Activated effector memory CD4-positive, alpha-beta T cell treated with anti-CD3 and anti-CD28 coated beads, Interleukin-2, amount 50 U/mL, for 16 hours (primary cell): ENCODE results near the gene COA1.
"Not testable (repeated sequence)": the region's sequence is repeated elsewhere in the genome, so short reads cannot be mapped to it uniquely, and the experiment has no call there.

ENCODE experiments used
- DNase-seq: peaks from one replicate; pipeline ENCODE4 v3.0.0-alpha.2; 2020

COA1 gene

DNA sequence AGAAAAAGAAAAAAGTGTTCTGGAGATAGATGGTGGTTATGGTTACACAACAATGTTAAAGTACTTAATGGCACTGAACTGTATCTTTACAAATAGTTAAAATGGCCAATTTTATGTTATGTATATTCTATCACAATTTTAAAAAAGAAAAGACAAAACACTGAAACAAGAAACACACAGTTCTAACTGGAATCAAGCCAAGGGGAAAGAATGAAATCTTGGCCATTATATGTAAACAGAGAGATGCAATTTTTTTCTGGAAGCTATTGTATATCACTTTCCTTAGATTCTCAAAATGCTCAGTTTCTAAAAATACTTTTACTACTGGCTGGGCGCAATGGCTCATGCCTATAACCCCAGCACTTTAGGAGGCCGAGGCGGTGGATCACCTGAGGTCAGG lies 4.1 kb downstream of the COA1 start:
- DNase-seq, result no peak

DNA sequence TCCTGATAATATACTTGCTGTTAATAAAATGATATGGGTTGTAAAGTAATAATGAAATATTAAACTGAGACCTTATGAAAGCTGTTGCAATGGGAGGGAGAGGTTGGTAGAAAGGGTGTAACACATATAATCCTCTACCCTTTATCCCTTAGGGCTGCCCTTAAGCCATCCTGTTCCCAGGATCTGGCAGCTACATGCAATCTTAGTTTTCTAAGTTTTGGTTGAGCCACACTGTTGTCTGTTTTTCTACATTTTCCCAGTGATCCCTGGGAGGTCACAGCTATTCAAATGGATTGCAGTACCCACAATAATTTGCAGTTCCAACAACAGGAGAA lies 6.3 kb downstream of the COA1 start:
- DNase-seq, result no peak

DNA sequence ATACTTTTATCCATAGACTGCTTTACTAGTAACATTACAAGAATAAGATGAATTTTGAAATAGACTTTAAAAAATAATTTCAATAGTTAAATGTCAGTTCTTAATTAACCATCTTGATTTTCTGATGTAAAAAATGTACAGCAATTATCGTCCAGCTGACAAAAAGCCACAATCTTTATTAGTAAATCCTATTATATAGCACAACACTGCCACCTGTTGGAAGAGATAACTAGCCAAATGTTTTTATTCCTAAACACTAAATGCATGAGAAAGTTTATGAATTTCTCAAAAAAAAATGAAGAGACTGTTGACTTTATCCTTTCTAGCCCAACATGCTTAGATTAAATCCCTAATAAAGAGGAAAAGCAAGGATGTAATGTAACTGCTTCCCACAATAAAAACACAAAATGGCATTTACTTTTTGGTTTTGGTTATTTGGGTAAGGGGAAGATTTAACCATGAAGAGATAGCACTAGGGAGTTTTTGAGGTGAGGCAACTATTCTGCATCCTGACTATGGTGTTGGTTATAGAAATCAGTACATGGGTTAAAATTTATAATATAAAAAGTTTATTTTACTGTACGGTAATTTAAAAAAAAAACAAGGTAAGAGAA lies 8.0 kb downstream of the COA1 start:
- DNase-seq, result no peak

DNA sequence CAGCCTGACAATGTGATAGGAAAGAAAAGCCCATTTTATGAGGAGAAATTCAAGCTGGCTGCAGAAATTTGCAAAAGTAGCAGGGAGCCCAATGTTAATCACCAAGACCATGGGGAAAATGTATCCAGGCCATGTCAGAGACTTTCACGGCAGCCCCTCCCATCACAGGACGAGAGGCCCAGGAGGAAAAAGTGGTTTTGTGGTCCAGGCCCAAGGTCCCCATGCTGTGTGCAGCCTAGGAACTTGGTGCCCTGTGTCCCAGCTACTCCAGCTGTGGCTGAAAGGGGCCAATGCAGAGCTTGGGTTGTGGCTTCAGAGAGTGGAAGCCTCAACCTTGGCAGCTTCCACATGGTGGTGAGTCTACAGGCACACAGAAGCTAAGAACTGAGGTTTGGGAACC lies 12.7 kb downstream of the COA1 start:
- no peak for DNase-seq

DNA sequence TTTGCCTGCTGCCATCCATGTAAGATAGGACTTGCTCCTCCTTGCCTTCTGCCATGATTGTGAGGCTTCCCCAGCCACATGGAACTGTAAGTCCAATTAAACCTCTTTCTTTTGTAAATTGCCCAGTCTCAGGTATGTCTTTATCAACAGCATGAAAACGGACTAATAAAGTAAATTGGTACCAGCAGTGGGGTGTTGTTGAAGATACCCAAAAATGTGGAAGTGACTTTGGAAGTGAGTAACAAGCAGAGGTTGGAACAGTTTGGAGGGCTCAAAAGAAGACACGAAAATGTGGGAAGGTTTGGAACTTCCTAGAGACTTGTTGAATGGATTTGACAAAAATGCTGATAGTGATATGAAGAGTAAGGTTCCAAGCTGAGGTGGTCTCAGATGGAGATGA lies 13.4 kb downstream of the COA1 start:
- DNase-seq, result not testable (repeated sequence)

DNA sequence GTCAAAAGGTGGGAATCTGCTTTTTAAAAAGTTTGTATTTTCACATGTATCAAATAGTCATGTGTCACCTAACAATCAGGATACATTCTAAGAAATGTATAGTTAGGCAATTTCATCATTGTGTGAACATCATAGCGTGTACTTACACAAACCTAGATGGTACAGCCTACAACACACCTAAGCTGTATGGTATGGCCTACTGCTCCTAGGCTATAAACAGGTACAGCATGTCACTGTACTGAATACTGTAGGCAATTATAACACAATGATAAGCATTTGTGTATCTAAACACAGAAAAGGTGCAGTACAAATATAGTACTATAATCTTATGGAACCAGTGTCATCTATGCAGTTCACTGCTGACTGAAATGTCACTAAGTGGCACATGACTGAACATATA lies 17.8 kb downstream of the COA1 start:
- no peak for DNase-seq

DNA sequence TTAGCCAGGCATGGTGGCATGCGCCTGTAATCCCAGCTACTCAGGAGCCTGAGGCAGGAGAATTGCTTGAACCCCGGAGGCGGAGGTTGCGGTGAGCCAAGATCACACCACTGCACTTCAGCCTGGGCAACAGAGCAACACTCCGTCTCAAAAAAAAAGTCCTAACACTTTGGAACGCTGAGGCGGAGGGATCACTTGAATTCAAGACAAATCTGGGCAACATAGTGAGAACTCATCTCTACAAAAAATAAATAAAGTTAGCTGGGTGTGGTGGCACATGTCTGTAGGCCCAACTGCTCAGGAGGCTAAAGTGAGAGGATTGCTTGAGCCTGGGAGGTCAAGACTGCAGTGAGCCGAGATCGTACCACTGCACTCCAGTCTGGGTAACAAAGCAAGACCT lies 21.3 kb downstream of the COA1 start:
- not testable (repeated sequence) for DNase-seq

DNA sequence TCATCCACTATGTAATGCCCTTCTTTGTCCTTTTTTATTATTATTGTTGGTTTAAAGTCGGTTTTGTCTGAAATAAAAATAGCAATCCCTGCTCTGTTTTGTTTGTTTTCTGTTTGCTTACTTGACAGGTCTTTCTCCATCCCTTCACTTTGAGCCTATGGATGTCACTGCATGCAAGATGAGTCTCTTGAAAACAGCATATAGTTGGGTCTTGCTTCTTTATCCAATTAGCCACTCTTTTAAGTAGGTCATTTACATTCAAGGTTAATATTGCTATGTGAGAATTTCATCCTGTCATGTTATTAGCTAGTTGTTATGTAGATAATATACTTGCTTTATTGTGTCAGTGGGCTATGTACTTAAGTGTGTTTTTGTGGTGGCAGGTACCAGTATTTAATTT lies 25.8 kb downstream of the COA1 start:
- DNase-seq, result no peak

DNA sequence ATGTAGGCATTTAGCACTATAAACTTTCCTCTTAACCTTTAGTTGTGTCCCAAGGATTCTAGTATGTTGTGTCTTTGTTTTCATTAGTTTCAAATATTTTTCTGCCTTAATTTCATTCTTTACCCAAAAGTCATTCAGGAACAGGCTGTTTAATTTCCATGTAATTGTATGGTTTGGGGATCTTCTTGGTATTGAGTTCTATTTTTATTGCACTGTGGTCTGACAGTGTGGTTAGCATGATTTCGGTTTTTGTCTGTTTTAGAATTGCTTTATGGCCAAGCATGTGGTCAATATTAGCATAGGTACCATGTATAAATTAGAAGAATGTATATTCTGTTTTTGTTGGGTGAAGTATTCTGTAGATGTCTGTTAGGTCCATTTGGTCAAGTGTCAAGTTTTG lies 26.3 kb downstream of the COA1 start:
- no peak for DNase-seq

DNA sequence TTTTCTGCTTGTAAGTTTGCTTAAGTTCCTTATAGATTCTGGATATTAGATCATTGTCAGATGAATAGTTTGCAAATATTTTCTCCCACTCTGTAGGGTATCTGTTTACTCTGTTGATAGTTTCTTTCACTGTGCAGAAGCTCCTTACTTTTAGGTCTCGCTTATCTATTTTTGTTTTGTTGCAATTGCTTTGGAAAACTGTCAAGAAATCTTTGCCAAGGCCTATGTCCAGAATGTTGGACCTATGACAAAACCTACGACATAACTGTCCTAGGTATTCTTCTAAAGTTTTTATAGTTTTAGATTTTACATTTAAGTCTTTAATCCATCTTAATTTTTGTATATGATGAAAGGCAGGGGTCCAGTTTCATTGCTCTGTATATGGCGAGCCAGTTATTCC lies 27.4 kb downstream of the COA1 start:
- DNase-seq, result no peak

DNA sequence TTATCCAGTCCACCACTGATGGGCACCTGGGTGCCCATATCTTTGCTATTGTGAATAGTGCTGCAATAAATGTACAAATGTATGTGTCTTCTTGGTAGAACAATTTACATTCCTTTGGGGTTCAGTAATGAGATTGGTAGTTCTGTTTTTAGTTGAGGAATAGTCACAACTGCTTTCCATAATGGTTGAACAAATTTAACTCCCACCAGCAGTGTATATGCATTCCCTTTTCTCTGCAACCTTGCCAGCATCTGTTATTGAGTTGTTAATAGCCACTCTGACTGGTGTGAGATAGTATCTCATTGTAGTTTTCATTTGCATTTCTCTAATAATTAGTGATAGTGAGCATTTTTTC lies 27.8 kb downstream of the COA1 start:
- DNase-seq, result no peak

DNA sequence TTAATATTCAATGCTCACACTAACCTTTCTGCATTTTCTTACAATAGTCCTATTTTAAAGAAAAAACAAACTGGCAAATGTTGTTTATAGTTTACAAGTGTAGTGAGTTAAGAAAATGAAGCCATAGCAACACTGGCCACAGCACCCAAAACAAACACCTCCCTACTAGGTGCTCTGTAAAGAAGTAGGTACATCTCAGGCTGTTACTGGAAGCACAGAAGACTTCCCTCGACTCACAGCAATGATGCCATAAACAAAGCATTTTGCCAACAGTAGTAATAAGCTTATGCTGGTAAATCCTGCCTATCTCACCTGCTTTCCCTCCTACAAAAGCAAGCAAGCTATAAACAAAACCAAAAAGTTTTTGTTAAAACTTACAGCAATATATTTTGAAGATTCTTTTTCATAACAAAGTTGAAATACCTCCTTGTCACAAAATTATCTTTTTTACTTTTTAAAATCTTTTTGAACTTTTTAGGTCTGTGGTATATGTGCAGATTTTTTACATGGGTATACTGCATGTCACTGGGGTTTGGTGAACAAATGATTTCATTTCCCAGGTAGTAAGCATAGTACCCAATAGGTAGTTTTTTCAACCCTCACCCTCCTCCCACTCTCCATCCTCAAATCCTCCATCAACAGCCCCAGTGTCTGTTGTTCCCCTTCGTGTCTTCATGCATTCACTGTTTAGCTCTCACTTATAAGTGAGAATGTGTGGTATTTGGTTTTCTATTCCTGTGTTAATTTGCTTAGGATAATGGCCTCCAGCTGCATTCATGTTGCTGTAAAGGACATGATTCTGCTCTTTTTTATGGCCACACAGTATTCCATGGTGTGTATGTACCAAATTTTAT lies 28.4 kb downstream of the COA1 start:
- DNase-seq, result no peak

DNA sequence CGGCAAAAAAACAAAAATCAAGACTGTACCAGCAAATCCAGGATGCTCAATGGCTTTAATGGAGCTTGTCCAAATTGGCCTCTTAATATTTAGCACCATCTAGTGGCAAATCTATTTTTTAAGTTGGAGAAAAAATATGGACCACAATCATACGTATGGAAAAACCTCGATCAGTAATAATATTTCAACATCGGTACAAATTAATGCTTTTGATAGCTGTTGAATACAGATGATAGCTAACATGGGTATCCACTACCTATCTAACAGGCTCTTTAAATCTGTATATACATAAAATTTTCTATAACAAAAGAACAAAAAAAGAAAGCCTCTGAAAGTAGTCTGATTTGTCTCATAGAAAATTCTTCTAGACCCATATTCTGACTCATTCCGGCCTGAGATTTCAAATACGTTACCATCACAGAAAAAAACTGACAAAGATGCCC lies 29.2 kb downstream of the COA1 start:
- DNase-seq, result no peak

DNA sequence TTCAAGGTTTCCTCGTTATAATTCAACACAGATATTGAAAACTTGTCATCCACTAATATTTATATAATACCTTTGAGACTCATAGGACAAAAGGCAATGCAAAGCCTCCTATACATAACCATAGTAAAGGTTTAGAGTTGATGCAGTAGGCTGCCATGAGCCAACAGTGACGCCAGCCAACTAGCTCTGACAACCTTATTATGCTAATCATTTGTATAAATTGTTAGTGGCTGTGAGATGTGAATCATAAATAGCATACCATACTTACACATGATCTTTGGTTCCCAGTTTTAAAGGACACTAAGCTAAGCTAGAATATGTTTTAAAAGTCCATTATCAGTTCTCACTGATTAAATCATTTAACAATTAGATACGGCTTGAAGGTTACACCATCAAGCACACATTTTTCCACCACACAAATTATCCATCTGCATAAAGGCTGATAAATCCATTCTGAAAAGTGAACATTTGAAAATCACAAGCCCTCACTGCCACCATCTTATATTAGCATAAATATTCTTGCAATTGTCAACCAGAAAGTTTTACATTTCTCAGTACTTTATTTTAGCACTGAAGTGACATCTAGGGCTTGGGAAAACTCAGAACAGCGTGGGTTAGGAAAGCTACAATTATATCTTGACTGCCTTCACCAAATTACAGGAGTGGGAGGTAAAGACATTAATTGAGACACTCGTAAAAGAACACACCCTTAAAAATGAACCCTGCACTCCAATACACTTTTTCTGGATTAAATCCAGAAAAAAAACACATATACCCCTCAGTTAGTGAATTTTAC lies 30.7 kb downstream of the COA1 start:
- DNase-seq, result no peak

DNA sequence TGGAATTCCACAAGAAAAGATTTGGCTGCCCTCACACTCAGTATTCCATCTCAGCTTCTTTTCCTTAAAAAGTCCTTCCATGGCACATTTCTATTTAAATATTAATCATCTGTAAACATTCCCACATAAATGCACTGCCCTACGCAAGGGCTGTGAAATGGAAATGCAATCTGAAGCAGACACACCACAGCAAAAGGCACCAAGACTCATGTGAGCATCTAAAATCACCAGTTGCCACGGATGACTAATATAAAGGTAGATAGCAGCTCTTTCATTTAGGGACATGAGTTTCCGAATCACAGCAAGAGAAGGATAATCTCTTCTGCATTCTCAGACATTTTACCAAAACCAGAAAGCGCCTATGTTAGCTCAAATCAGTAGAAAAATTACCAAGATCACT lies 31.6 kb downstream of the COA1 start:
- no peak for DNase-seq

DNA sequence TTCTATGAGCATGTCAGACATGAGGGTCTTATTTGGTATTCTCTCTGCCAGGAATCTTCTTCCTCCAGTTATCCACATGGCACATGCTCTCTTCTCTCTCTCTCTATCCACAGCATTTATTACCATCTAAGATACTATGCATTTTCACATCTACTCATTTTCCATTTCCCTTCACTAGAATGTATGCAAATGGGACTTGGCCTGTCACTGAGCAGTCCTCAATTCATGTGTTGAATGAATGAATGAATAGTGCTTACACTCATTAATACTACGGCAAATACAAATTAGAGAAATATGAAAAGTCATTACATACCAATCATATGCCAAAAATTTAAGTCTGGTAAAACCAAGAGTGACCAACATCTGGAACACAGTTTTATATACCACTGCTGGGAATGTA lies 34.0 kb downstream of the COA1 start:
- DNase-seq, result no peak

DNA sequence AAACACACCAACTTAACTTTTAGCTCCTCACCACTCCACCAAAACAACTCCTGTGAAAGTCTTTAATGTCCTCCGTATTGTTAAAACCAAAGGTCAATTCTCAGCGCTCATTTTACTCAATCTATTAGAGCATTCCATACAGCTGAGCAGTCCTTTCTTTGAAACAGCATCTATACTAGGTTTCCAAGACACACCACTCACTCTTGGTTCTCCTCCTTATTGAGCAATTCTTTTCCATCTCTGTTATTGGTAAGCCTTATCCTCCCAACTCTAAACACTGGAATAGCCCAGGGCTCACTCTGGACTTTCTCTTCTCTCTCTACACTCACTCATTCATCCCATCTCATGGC lies 34.9 kb downstream of the COA1 start:
- no peak for DNase-seq

DNA sequence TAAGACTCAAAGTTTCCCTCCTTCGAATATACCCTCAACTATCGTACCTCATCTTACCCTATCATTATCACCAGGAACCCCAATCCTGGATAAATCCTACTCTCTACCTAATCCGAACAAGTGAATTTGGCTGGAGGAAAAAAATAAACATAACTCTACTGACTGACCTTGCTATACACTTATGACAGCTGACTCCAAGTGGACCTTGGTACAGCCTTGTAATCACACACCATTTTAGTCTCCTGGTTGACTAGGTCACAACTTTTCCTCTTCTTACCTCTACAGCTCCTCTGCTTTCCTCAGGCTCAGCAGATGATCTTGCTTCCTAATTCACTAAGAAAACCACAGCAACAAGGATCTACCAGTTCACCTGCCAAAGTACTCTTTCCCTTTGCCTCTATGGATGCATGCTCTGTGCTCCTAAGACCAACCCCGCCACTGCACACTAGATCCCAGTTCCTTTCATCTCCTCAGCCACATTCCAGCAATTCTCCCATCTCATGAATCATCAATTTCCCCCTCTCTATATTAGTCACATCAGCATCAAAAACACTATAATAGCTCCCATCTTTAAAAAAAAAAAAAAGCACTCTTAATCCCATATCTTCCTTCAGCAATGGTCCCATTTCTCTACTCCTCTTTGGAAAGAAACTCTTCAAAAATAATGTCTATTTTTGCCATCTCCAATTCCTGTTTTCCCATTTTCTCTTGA lies 35.5 kb downstream of the COA1 start:
- DNase-seq, result no peak

DNA sequence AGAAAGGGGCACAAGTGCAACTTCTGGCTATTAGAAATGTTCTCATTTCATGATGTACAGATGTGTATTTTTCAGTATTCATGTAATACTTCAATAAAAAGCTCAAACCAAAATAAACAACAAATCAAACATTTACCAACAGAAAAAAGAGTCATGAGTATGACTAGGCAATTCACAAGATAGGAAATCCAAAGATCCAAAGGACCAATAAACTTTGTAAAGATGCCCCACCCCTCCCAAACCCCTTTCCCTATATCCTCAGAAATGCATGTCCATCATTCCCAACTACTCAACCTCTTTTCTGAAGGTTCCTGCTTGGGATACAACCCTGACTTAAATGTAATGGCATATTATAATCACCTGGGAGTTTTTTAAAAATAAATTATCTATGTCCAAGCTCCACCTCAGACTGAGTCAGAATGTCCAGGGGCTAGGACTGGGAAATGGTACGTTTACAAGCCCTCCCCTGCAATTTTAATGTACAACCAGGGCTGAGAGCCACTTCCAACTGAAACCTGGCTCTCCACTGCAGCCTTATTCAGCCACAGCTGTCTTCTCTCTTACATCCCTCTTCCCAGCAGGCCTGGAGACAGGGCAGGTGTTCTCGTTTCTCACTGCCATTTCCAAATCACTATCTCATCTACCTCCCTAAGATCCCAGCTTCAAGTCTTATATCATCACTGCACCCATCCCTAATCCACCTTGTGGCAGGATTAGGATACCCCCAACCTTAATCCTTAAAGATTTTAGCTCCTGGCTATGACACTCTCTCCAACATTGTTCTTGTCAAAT lies 36.5 kb downstream of the COA1 start:
- no peak for DNase-seq

DNA sequence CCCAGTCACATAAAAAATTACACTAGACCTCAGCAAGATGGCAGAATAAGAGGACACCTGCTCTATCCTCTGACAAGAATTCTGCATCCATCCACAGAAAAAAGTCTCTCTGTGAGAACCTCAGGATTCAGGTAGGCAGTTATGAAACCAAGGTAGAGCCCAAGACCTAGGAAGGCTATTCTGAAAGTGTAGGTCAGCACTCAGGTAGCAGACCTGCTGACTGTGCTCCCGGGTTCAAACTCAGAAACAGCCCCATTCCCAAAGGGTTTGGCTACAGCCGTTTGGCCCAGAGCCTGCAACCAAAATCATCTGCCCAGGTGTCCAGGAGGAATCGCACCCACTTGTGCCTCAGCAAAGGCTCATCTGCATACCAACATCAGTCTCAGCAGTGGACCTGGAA lies 37.7 kb downstream of the COA1 start:
- no peak for DNase-seq

DNA sequence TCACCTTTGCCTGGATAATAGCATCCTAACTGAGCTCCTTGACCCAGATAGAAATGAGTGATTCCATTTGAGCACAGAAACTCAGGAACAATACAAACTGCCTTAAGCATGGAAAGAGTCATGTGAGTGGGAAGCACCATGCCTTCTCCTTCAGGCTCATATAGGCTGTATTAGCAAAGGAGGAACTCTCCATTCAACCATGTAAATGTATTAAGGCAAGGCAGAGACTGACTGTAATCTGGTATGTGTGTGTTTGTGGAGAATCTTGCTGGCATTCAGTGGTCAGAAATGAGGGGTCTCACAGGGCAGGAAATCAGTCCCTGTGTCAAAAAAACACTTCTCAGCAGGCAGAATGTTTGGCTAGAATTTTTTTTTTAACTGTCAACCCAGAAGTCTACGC lies 40.2 kb downstream of the COA1 start:
- DNase-seq, result no peak

DNA sequence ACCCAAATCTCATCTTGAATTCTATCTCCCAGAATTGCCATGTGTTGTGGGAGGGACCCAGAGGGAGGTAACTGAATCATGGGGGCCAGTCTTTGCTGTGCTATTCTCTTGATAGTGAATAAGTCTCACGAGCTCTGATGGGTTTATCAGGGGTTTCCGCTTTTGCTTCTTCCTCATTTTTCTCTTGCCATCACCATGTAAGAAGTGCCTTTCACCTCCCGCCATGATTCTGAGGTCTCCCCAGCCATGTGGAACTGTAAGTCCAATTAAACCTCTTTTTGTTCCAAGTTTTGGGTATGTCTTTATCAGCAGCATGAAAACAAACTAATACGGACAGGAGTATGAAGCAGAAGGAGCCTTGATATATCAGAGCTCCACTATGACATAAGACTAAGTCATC lies 41.5 kb downstream of the COA1 start:
- DNase-seq, result not testable (repeated sequence)

DNA sequence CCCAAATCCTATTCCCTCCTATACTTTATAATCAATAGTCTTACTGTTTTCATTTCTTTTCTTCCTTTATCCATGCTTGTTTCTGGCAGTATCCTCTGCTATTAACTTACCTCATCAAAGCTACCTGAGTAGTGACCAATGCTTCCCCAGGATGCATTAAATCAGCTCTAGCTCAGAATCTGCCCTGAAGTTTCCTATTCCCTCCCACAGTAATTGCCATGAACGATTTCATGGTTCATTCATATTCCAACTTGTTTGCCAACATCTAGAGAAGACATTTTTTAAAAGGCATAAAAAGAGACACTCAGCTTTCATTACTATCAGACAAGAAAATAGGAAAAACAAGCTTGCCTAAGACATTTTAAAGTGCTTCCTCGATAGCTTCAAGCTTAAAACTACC lies 42.3 kb downstream of the COA1 start:
- no peak for DNase-seq
